GM12872 (cell line): ENCODE data around the gene FAM209B.
A peak's percentile ranks its signal among the peaks of the same experiment; 100 is the strongest.
"Not testable (repeated sequence)": the region's sequence is repeated elsewhere in the genome, so short reads cannot be mapped to it uniquely, and the experiment has no call there.

Experiments used
- TF ChIP-seq, protein P1 (sequence below): IDR thresholded peaks from 3 replicates; pipeline ENCODE4 v1.5.1; 2011; ENCODE audit warnings: low read depth, mild to moderate bottlenecking, low read length, moderate library complexity; ENCODE audit not compliant: insufficient read depth

Gene FAM209B, protein sequence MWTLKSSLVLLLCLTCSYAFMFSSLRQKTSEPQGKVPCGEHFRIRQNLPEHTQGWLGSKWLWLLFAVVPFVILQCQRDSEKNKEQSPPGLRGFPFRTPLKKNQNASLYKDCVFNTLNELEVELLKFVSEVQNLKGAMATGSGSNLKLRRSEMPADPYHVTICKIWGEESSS

DNA sequence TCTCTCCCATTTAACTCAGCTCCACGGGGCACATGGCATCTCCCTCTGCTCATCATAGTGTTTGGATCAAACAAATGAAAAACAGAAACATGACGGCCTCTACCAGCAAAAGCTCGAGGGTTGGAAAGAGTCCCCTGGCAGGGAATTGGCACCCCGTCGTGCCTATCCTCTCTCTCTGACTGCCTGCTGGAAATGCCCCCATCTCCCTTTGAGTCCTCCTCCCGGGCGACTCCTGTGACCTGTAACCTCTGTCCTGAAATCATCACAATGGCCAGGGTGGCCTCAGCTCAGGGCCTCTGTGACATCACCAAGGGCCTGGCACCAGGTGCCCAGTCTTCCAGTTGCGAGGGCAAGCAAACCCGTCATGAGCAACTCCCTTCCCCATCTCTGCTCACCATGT lies at the start of gene FAM209B:
Gene FAM209B, plus strand, starts transcription at position 301 of the 400 bp plus-strand sequence. Its CDS starts 96 bp downstream, at position 397.
- TF ChIP-seq, protein P1, sequence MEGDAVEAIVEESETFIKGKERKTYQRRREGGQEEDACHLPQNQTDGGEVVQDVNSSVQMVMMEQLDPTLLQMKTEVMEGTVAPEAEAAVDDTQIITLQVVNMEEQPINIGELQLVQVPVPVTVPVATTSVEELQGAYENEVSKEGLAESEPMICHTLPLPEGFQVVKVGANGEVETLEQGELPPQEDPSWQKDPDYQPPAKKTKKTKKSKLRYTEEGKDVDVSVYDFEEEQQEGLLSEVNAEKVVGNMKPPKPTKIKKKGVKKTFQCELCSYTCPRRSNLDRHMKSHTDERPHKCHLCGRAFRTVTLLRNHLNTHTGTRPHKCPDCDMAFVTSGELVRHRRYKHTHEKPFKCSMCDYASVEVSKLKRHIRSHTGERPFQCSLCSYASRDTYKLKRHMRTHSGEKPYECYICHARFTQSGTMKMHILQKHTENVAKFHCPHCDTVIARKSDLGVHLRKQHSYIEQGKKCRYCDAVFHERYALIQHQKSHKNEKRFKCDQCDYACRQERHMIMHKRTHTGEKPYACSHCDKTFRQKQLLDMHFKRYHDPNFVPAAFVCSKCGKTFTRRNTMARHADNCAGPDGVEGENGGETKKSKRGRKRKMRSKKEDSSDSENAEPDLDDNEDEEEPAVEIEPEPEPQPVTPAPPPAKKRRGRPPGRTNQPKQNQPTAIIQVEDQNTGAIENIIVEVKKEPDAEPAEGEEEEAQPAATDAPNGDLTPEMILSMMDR, result not testable (repeated sequence)

DNA sequence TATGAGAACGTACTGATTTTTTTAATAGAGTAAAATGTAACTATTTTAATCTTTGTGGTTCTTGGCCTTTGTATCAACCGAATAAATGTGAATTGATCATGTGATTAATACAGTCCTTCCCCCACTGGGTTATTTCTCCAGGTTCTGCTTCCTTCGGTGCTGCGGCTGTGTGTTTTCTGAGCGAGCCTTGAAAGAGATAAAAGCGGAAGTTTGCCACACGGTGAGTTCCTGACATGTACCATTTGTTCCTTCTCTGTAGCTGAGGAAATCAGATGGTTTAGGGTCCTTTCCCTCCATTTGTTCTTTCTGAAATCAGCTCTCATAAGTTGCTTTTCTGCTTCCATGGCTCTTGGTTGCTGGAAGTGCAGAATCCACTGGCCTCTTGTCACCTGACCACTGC lies 49.1 kb upstream of the FAM209B start:
- TF ChIP-seq, protein P1, result no peak

DNA sequence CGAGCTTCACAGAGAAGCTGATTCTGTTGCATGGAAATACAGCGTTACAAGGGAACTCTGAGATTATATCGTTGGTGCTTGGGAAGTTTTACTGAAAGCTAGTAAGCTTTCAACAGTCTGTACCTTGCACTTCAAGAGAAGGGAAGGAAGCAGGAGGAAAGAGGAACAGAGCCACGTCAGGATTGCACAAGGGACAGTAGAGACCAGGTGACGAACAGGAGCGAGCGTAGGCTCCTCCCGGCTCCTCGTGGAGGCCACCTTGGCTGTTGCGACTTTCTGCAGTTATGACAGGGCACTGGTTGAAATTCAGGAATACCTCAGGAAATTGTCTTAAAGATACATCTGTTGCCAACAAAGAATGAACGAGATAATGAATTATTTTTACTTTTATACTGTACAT lies 45.8 kb upstream of the FAM209B start:
- TF ChIP-seq, protein P1, result no peak

DNA sequence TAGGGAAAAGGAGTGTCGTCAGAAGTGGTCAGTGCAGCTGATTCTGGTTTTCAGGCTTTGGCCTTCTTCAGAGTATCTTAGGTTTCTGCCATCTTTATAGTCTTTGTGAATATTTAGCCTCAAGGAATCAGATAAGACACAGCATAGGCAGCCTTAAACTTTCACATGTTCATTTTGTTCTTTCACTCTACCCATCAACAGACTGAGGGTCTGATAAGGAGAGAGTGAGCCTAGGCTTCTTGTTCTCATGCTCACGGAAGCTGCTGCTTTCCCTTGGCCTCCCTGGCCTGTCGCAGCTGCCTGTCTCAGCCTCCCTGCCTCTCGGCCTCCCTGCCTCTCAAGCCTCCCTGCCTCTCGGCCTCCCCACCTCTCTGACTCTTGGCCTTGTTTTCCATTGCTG lies 44.5 kb upstream of the FAM209B start:
- TF ChIP-seq, protein P1, result no peak

DNA sequence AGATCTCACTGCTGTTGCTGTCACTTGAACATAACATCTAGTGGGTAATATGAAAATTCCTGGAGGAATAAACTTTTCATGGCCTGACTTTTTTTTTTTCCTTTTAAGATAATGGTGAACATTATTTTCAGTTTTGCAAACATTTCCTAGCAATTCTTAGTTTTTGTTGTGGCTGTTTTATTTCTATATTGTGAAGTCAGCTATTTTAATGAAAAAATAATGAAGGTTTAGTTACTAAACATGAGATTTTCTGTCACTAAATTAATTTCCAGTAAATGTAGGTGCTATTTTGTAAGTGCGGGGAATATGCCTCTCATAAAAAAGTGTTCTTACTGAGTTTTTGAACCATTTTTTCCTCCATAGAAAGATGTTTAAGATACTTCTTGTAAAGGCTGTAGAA lies 31.9 kb upstream of the FAM209B start:
- TF ChIP-seq, protein P1, result no peak

DNA sequence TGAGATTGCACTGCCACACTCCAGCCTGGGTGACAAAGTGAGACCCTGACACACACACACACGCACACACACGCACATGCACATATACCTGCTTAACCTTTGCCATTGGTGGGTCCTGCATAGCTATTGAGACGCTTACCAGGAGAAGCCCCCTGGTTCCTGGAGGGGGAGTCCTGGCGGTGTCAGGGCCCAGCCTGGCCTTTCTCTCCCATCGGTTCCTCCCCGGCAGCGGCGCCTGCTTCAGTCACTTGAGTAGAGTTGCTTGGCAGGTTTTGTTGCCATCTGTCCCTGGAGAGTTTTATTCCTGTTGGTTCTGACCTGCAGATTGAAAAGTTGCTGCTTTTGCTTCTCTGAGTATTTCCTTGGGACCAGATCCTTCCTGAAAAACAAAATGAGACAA lies 29.1 kb upstream of the FAM209B start:
- TF ChIP-seq, protein P1, result no peak

DNA sequence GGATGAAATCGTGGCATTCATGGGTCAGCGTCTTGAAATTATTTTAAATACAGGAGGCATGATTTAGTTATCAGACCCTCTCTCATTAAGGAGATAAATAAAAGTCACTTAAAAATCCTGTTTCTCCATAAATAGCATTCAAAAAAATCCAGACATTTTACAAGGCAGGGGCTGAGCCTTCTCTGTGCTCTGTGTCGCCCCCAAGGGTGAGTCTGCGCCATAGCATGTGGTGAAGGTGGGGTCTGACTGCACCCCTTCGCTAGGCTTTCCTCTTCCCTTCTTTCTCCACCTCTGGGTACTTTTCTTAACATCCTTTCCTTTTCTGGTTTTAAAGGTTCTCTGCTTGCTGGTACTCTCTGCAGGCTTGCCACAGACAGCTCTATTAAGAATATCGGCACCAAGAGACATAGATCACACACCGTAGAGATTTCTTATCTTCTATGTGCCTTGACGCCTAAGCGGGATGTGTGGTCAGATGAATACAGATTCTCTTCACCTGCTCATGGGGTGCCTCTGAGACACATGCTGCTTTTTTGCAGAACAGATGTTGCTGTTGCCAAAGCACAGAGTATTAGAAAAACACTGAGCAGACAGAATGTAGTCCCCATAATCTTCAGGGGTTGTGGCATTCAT lies 28.6 kb upstream of the FAM209B start:
- TF ChIP-seq, protein P1, result peak; percentile 60
